Inferior parietal cortex (tissue), 1 donor: ENCODE measurements around the gene AWAT2.

Experiments
- DNase-seq: peaks from one replicate; pipeline ENCODE4 v3.0.0-alpha.2; 2016; ENCODE audit errors: extremely low spot score

The AWAT2 gene

GRCh38 chrX:70049925-70050324 lies at the start of gene AWAT2:
Gene AWAT2, minus strand, starts transcription at chrX:70049938. Its CDS starts 6 bp downstream, at chrX:70049932.
- no peak for DNase-seq

GRCh38 chrX:70096052-70096451 lies 46.3 kb upstream of the AWAT2 start:
- DNase-seq = no peak

- DNase-seq = no peak
Observed at GRCh38 chrX:70092247-70092646, 42.5 kb upstream of the AWAT2 start.

- no peak for DNase-seq
Observed at GRCh38 chrX:70089604-70090297, 40.0 kb upstream of the AWAT2 start.

- DNase-seq = no peak
Observed at GRCh38 chrX:70088751-70089150, 39.0 kb upstream of the AWAT2 start.

- DNase-seq = no peak
Observed at GRCh38 chrX:70087857-70088630, 38.3 kb upstream of the AWAT2 start.

GRCh38 chrX:70084592-70085240 lies 35.0 kb upstream of the AWAT2 start:
- DNase-seq = no peak

- no peak for DNase-seq
Observed at GRCh38 chrX:70082723-70083122, 33.0 kb upstream of the AWAT2 start.

- DNase-seq = no peak
Observed at GRCh38 chrX:70079870-70080269, 30.1 kb upstream of the AWAT2 start.

- DNase-seq = no peak
Observed at GRCh38 chrX:70079297-70079696, 29.6 kb upstream of the AWAT2 start.

GRCh38 chrX:70066646-70067045 lies 16.9 kb upstream of the AWAT2 start:
- DNase-seq = no peak

- DNase-seq = no peak
Observed at GRCh38 chrX:70062961-70063550, 13.3 kb upstream of the AWAT2 start.

GRCh38 chrX:70062076-70062475 lies 12.3 kb upstream of the AWAT2 start, which contains the start of gene OTUD6A:
Gene OTUD6A, plus strand, starts transcription at chrX:70062457. Its CDS starts 68 bp downstream, at chrX:70062525.
- DNase-seq = no peak

GRCh38 chrX:70054391-70054790 lies 4.7 kb upstream of the AWAT2 start:
- DNase-seq = no peak

- no peak for DNase-seq
Observed at GRCh38 chrX:70052895-70053615, 3.3 kb upstream of the AWAT2 start.

- no peak for DNase-seq
Observed at GRCh38 chrX:70049406-70049805, 332 bp downstream of the AWAT2 start.

- no peak for DNase-seq
Observed at GRCh38 chrX:70046978-70047377, 2.8 kb downstream of the AWAT2 start.

- no peak for DNase-seq
Observed at GRCh38 chrX:70044541-70045245, 5.0 kb downstream of the AWAT2 start.

- DNase-seq = no peak
Observed at GRCh38 chrX:70043685-70044084, 6.1 kb downstream of the AWAT2 start.

- DNase-seq = no peak
Observed at GRCh38 chrX:70042399-70043371, 7.1 kb downstream of the AWAT2 start.
